IMR-90 (cell line): ENCODE results near the gene BRAT1. TPM values are rescaled to one million over a fixed set of nuclear protein-coding genes. Genes with fewer than 3 reads are reported as not detected.

ENCODE experiments used
- ATAC-seq: fragments of 200-7000 bp; cut with Tn5 transposase; 2 replicates; pipeline ENCODE4 v1.9.1; 2020; ENCODE audit warnings: low read depth, mild to moderate bottlenecking, moderate library complexity
- BruUV-seq: library from RNA; stranded (reverse); fragments of 400-500 nt; replicated peaks from 2 replicates; lab custom pipeline; 2021; lab: Mats Ljungman, UMichigan
- CTCF ChIA-PET: fragments of 300-600 bp; formaldehyde crosslinking; extraction: SDS; loops from one replicate; lab custom pipeline; 2021; ENCODE audit warnings: antibody characterized with exemption; lab: Yijun Ruan, JAX
- POLR2A ChIA-PET: fragments of 300-600 bp; sonication (Branson Sonifier 250); formaldehyde crosslinking; loops from one replicate; lab custom pipeline; 2022; ENCODE audit warnings: antibody characterized with exemption; ENCODE audit not compliant: unreplicated experiment; lab: Charles Lee
- DNase-seq: peaks from one replicate; pipeline ENCODE4 v3.0.0; 2013
- H2AFZ ChIP-seq: replicated peaks from 2 replicates; pipeline ENCODE3; 2013; ENCODE audit warnings: low read length, mild to moderate bottlenecking; ENCODE audit not compliant: poor library complexity
- H2AK5ac ChIP-seq: 2 replicates; pipeline ENCODE4 v1.6.1; 2013; ENCODE audit warnings: low read depth, low read length, inconsistent platforms
- H2AK9ac ChIP-seq: replicated peaks from 2 replicates; pipeline ENCODE3; 2013; ENCODE audit warnings: mild to moderate bottlenecking, low read depth, low read length, moderate library complexity; ENCODE audit not compliant: poor library complexity
- H2BK120ac ChIP-seq: 2 replicates; pipeline ENCODE4 v1.6.1; 2013; ENCODE audit warnings: low read depth, low read length, inconsistent platforms
- H2BK15ac ChIP-seq: 3 replicates; pipeline ENCODE4 v1.6.1; 2013; ENCODE audit warnings: low read depth, low read length, inconsistent platforms
- H2BK20ac ChIP-seq: 2 replicates; pipeline ENCODE4 v1.6.1; 2013; ENCODE audit warnings: low read depth, mild to moderate bottlenecking, inconsistent platforms, low read length, moderate library complexity
- H2BK5ac ChIP-seq: 2 replicates; pipeline ENCODE4 v1.6.1; 2013; ENCODE audit warnings: mild to moderate bottlenecking, low read depth, low read length, inconsistent platforms; ENCODE audit not compliant: poor library complexity, severe bottlenecking
- H3K14ac ChIP-seq: replicated peaks from 2 replicates; pipeline ENCODE4 v1.6.1; 2013; ENCODE audit warnings: low read depth, low read length, inconsistent platforms
- H3K18ac ChIP-seq: 2 replicates; pipeline ENCODE4 v1.6.1; 2013; ENCODE audit warnings: low read depth, low read length, control low read depth
- H3K23ac ChIP-seq: 2 replicates; pipeline ENCODE4 v1.6.1; 2013; ENCODE audit warnings: low read depth, low read length, inconsistent platforms
- H3K27ac ChIP-seq: 2 replicates; pipeline ENCODE4 v1.5.1; 2013; ENCODE audit warnings: mild to moderate bottlenecking, control low read depth, low read length; ENCODE audit not compliant: insufficient read depth
- H3K27me3 ChIP-seq: 2 replicates; pipeline ENCODE4 v1.6.1; 2013; ENCODE audit warnings: low read length; ENCODE audit not compliant: control insufficient read depth, insufficient read depth
- H3K36me3 ChIP-seq: 2 replicates; pipeline ENCODE4 v1.6.1; 2013; ENCODE audit warnings: low read length, mixed read lengths; ENCODE audit not compliant: control insufficient read depth, insufficient read depth
- H3K4ac ChIP-seq: 2 replicates; pipeline ENCODE4 v1.6.1; 2013; ENCODE audit warnings: low read depth, low read length, inconsistent platforms
- H3K4me1 ChIP-seq: 2 replicates; pipeline ENCODE4 v1.6.1; 2013; ENCODE audit warnings: low read length, mixed read lengths; ENCODE audit not compliant: control insufficient read depth, insufficient read depth
- H3K4me2 ChIP-seq: 2 replicates; pipeline ENCODE4 v1.6.1; 2013; ENCODE audit warnings: low read depth, mild to moderate bottlenecking, control low read depth, low read length, moderate library complexity
- H3K4me3 ChIP-seq: 2 replicates; pipeline ENCODE4 v1.5.1; 2013; ENCODE audit warnings: low read depth, mild to moderate bottlenecking, control low read depth, low read length, moderate library complexity; ENCODE audit not compliant: insufficient read depth
- H3K56ac ChIP-seq: 2 replicates; pipeline ENCODE4 v1.6.1; 2013; ENCODE audit warnings: low read length, inconsistent platforms; ENCODE audit not compliant: insufficient read depth; ENCODE audit errors: extremely low read depth
- H3K79me1 ChIP-seq, 2 experiments: 2 replicates each; pipeline ENCODE4 v1.6.1; 2013; ENCODE audit warnings: low read length in 2 of 2, inconsistent platforms in 1 of 2, low read depth in 1 of 2
- H3K9ac ChIP-seq: 2 replicates; pipeline ENCODE4 v1.6.1; 2013; ENCODE audit warnings: low read depth, low read length, control low read depth
- H3K9me1 ChIP-seq: 2 replicates; pipeline ENCODE4 v1.6.1; 2013; ENCODE audit warnings: low read length, inconsistent platforms; ENCODE audit not compliant: insufficient read depth
- H3K9me3 ChIP-seq: 2 replicates; pipeline ENCODE4 v1.6.1; 2013; ENCODE audit warnings: low read length; ENCODE audit not compliant: control insufficient read depth, insufficient read depth
- H4K20me1 ChIP-seq: 2 replicates; pipeline ENCODE4 v1.6.1; 2013; ENCODE audit warnings: low read length, inconsistent platforms; ENCODE audit not compliant: insufficient read depth
- H4K5ac ChIP-seq: 2 replicates; pipeline ENCODE4 v1.6.1; 2013; ENCODE audit warnings: mild to moderate bottlenecking, low read depth, low read length, control low read depth
- H4K8ac ChIP-seq, 2 experiments: 2 replicates each; pipeline ENCODE4 v1.6.1; 2013; ENCODE audit warnings: low read depth in 2 of 2, low read length in 2 of 2, control low read depth in 1 of 2, inconsistent platforms in 1 of 2
- H4K91ac ChIP-seq: 2 replicates; pipeline ENCODE4 v1.6.1; 2013; ENCODE audit warnings: low read depth, low read length, inconsistent platforms; ENCODE audit not compliant: insufficient read depth
- BHLHE40 ChIP-seq: fragments of 150-350 bp; IDR thresholded peaks from 2 replicates; pipeline ENCODE4 v1.6.1; 2016; ENCODE audit warnings: mild to moderate bottlenecking, low read depth, low read length
- CEBPB ChIP-seq: IDR thresholded peaks from 2 replicates; pipeline ENCODE4 v1.6.1; 2012; ENCODE audit warnings: low read depth, low read length, improper control_type of control experiment
- CHD1 ChIP-seq: IDR thresholded peaks from 2 replicates; pipeline ENCODE4 v1.6.1; 2012; ENCODE audit warnings: low read depth, low read length, improper control_type of control experiment
- FOS ChIP-seq: fragments of 150-350 bp; IDR thresholded peaks from 2 replicates; pipeline ENCODE4 v1.6.1; 2016; ENCODE audit warnings: low read depth, low read length
- RAD21 ChIP-seq: IDR thresholded peaks from 2 replicates; pipeline ENCODE4 v1.6.1; 2012; ENCODE audit warnings: low read length, improper control_type of control experiment
- RCOR1 ChIP-seq: IDR thresholded peaks from 2 replicates; pipeline ENCODE4 v1.6.1; 2012; ENCODE audit warnings: mild to moderate bottlenecking, low read length, improper control_type of control experiment; ENCODE audit not compliant: insufficient replicate concordance
- RFX5 ChIP-seq: IDR thresholded peaks from 2 replicates; pipeline ENCODE4 v1.8.0; 2012; ENCODE audit warnings: low read depth, mild to moderate bottlenecking, low read length, moderate library complexity
- USF2 ChIP-seq: fragments of 150-350 bp; IDR thresholded peaks from 2 replicates; pipeline ENCODE4 v1.6.1; 2017; ENCODE audit warnings: mild to moderate bottlenecking, antibody characterized with exemption, low read length, low read depth
- WGBS, 2 experiments: methylation state at CpG; one replicate each; pipeline versions ENCODE4 v1.1.5 to v1.1.7; 2013; ENCODE audit warnings: missing lambda C conversion rate in 2 of 2; ENCODE audit not compliant: insufficient read length in 1 of 2; ENCODE audit errors: extremely low coverage in 2 of 2; 5-methylcytosine and 5-hydroxymethylcytosine counted together
- dilution Hi-C: fragments of 300-500 bp; cut with HindIII; formaldehyde crosslinking; loops from one replicate; pipeline ENCODE4 v1.14.3; 2018; ENCODE audit warnings: low sequenced_read_pairs; ENCODE audit not compliant: unreplicated experiment
- in situ Hi-C: fragments of 300-500 bp; cut with MboI; formaldehyde crosslinking; loops from 3 replicates; pipeline ENCODE4 v1.14.3; 2019; ENCODE audit warnings: low sequenced_read_pairs, inconsistent platforms, mixed read lengths
- intact Hi-C: fragments of 100-400 bp; cut with micrococcal nuclease; formaldehyde crosslinking; loops from 2 replicates; pipeline ENCODE4 v1.10.0; 2022
- polyA plus RNA-seq, 3 experiments: library from polyadenylated mRNA; depleted of rRNA; stranded (reverse); fragments of >200 nt; gene quantifications; 2 replicates each; pipeline ENCODE4 v1.2.3, GENCODE V29; 2012; ENCODE audit warnings: low replicate concordance in 1 of 3
- total RNA-seq: library from RNA; depleted of rRNA; stranded (reverse); fragments of >200 nt; gene quantifications from 2 replicates; pipeline ENCODE4 v1.2.3, GENCODE V29; 2012
- TF ChIP-seq, protein P1 (sequence below): fragments of 150-350 bp; IDR thresholded peaks from 2 replicates; pipeline ENCODE4 v1.6.1; 2016; ENCODE audit warnings: low read depth, mild to moderate bottlenecking, low read length, moderate library complexity, borderline replicate concordance

The BRAT1 gene
- total and polyA plus RNA-seq, 2 of the 4 experiments (the other 2 are of a cell fraction) = 6.8 to 21.9 TPM

DNA sequence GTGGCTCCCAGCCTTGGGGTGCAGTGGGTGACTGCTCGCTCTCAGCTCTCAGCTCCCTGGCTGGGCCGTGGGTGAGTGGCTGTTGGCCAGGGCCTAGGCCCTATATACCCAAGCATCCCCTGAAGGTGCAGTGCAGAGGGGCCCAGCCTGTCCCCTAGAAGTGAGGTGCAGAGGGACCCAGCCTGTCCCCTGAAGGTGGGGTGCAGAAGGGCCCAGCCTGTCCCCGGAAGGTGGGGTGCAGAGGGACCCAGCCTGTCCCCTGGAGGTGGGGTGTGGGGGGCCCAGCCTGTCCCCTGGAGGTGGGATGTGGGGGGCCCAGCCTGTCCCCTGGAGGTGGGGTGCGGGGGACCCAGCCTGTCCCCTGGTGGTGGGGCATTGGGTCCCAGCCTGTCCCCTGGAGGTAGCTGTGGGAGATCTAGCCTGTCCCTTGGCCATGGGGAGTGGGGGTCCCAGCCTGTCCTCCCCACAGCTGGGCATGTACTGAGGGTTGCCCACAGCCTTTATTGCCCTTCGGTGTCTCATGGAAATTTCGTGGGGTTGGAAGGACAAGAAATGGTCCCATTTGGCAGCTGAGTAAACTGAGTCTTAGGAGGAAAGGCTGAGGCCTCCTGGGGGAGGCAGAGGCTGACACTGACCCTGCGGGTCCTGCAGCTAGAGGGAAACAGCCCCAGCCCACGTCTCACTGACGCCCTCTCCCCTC, 53.2 kb downstream of the BRAT1 start:
- Histone ChIP-seq H2AK5ac (no peak overlapping the region), H4K91ac (no peak overlapping the region), H3K79me1 (no peaks in the 10 kb centered on the region), H2BK15ac (no peak overlapping the region), H4K20me1 (no peaks in the 10 kb centered on the region), H3K4me3 (no peak overlapping the region), H2BK5ac (no peak overlapping the region), H2AK9ac (no peak overlapping the region), H3K4ac (no peak overlapping the region), H4K8ac (no peak overlapping the region), H3K4me1 (peaks cover 3% of the 10 kb centered on the region; the same call in 1 of the 2 replicates), H2BK20ac (no peak overlapping the region), H3K14ac (no peak overlapping the region), H3K23ac (no peak overlapping the region), H3K56ac (no peak overlapping the region), H3K9me3 (no peaks in the 10 kb centered on the region), H2AFZ (no peak overlapping the region), H3K36me3 (no peaks in the 10 kb centered on the region), H2BK120ac (no peak overlapping the region), H3K27ac (no peak overlapping the region), H3K9me1 (no peaks in the 10 kb centered on the region), H3K9ac (no peak overlapping the region), H3K18ac (no peak overlapping the region), H3K4me2 (no peak overlapping the region), H4K5ac (no peak overlapping the region), H3K27me3 (peaks cover 5% of the 10 kb centered on the region; the same call in 1 of the 2 replicates)
- dilution Hi-C loops (no loop called here), intact Hi-C loops (no loop called here), in situ Hi-C loops (no loop called here)
- POLR2A ChIA-PET = no interaction called here
- TF ChIP-seq FOS (no peak), CEBPB (no peak), BHLHE40 (no peak), CHD1 (no peak), USF2 (no peak), RCOR1 (no peak), RAD21 (no peak), RFX5 (no peak)
- TF ChIP-seq, protein P1, sequence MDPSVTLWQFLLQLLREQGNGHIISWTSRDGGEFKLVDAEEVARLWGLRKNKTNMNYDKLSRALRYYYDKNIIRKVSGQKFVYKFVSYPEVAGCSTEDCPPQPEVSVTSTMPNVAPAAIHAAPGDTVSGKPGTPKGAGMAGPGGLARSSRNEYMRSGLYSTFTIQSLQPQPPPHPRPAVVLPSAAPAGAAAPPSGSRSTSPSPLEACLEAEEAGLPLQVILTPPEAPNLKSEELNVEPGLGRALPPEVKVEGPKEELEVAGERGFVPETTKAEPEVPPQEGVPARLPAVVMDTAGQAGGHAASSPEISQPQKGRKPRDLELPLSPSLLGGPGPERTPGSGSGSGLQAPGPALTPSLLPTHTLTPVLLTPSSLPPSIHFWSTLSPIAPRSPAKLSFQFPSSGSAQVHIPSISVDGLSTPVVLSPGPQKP = no peak
- BruUV-seq = no TSS peak
- ATAC-seq (no peak), DNase-seq (no peak)
- WGBS, 2 experiments = 93% methylated on average over 3 of the region's 9 CpGs; no CpG with 5 or more reads in 1 of the 2 experiments
- CTCF ChIA-PET = no interaction called here
